22Rv1 (cell line): Measurements from ENCODE around the gene TAF1A.

Source experiments
- ZFX ChIP-seq: fragments of 450-650 bp; IDR thresholded peaks from 2 replicates; pipeline ENCODE4 v1.6.1; 2017; ENCODE audit warnings: antibody characterized with exemption, borderline replicate concordance
- TF ChIP-seq, protein P1 (sequence below): fragments of 450-650 bp; IDR thresholded peaks from 2 replicates; pipeline ENCODE4 v1.5.1; 2017; ENCODE audit warnings: mild to moderate bottlenecking

DNA sequence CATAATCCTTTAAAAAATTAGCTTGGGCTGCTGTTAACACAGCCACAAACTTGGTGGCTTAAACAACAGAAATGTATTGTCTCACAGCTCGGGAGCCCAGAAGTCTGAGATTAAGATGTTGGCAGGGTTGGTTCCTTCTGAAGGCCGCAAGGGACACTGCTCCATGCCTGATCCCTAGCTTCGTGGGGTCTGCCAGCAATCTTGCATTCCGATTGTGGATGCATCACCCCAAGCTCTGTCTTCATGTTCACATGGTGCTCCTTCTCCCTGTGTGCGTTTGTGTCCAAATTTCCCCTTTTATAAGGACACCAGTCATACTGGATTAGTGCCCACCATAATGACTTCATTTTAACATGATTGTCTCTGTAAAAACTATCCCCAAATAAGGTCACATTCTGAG lies 36.9 kb downstream of the TAF1A start:
- TF ChIP-seq, protein P1, sequence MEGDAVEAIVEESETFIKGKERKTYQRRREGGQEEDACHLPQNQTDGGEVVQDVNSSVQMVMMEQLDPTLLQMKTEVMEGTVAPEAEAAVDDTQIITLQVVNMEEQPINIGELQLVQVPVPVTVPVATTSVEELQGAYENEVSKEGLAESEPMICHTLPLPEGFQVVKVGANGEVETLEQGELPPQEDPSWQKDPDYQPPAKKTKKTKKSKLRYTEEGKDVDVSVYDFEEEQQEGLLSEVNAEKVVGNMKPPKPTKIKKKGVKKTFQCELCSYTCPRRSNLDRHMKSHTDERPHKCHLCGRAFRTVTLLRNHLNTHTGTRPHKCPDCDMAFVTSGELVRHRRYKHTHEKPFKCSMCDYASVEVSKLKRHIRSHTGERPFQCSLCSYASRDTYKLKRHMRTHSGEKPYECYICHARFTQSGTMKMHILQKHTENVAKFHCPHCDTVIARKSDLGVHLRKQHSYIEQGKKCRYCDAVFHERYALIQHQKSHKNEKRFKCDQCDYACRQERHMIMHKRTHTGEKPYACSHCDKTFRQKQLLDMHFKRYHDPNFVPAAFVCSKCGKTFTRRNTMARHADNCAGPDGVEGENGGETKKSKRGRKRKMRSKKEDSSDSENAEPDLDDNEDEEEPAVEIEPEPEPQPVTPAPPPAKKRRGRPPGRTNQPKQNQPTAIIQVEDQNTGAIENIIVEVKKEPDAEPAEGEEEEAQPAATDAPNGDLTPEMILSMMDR, result no peak
- no peak for TF ChIP-seq ZFX
